ENCODE results near the gene GRM5.

DNA sequence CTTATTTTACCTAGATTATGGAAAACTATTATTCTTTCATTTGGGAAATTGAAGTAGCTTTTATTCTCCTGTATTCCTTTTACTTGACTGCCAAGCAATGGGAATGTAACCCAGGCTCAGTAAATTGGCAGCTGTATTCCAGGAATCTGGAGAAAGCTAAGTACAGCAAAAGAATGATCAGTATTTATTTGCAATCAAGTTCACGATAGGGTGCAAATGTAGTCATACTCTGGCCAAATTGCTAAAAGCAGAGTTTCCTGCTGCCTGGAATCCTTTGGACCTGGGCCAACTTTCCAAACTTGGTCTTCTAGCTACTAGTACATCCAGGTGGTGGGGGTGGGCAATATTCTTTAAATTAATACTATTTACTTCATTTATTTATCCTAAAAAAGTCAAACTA, 442.3 kb downstream of the GRM5 start:
- no peak for TF ChIP-seq POLR2A (IDR thresholded peaks at IDR 0.05)
- TF ChIP-seq, protein P1, sequence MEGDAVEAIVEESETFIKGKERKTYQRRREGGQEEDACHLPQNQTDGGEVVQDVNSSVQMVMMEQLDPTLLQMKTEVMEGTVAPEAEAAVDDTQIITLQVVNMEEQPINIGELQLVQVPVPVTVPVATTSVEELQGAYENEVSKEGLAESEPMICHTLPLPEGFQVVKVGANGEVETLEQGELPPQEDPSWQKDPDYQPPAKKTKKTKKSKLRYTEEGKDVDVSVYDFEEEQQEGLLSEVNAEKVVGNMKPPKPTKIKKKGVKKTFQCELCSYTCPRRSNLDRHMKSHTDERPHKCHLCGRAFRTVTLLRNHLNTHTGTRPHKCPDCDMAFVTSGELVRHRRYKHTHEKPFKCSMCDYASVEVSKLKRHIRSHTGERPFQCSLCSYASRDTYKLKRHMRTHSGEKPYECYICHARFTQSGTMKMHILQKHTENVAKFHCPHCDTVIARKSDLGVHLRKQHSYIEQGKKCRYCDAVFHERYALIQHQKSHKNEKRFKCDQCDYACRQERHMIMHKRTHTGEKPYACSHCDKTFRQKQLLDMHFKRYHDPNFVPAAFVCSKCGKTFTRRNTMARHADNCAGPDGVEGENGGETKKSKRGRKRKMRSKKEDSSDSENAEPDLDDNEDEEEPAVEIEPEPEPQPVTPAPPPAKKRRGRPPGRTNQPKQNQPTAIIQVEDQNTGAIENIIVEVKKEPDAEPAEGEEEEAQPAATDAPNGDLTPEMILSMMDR (IDR thresholded peaks at IDR 0.05): no peak
